Gastrocnemius medialis (tissue), 4 donors: ENCODE results near the gene CORIN. TPM values are rescaled to one million over a fixed set of nuclear protein-coding genes. Genes with fewer than 3 reads are reported as not detected.

Source experiments
- ATAC-seq, 2 donors: fragments of 150-250 bp; one replicate each; pipeline ENCODE4 v1.9.1; 2016
- DNase-seq, 2 donors: peaks; one replicate each; pipeline ENCODE4 v3.0.0-alpha.2; 2019
- H3K27ac ChIP-seq, 4 donors: fragments of 200-600 bp; sonication (generic); 1 replicate in 1 of 4; 2 replicates in 3 of 4; pipeline ENCODE4 v1.5.1; 2016 to 2018; ENCODE audit warnings: mild to moderate bottlenecking in 2 of 4, moderate library complexity in 1 of 4
- H3K27me3 ChIP-seq, 3 donors: fragments of 200-600 bp; sonication (generic) in 2 of 3; 1 replicate in 1 of 3; 2 replicates in 2 of 3; pipeline versions ENCODE4 v1.5.1 to v1.6.0; 2016 to 2019; ENCODE audit warnings: mild to moderate bottlenecking in 1 of 3, moderate library complexity in 1 of 3
- H3K36me3 ChIP-seq, 2 donors: fragments of 200-600 bp; sonication (generic) in 1 of 2; one replicate each; pipeline ENCODE4 v1.5.1; 2017 to 2018
- H3K4me1 ChIP-seq, 2 donors: fragments of 200-600 bp; sonication (generic) in 1 of 2; one replicate each; pipeline ENCODE4 v1.5.1; 2016 to 2017; ENCODE audit warnings: mild to moderate bottlenecking in 2 of 2
- H3K4me3 ChIP-seq, 4 donors: fragments of 200-600 bp; sonication (generic) in 3 of 4; 1 replicate in 1 of 4; 2 replicates in 3 of 4; pipeline ENCODE4 v1.5.1; 2016 to 2019; ENCODE audit warnings: mild to moderate bottlenecking in 2 of 4
- H3K9me3 ChIP-seq, 3 donors: fragments of 200-600 bp; sonication (generic) in 2 of 3; 1 replicate in 1 of 3; 2 replicates in 2 of 3; pipeline ENCODE4 v1.5.1; 2016 to 2019
- CTCF ChIP-seq, 5 experiments: fragments of 450-650 bp in 3 of 5; fragments of 200-600 bp in 2 of 5; sonication (generic) in 2 of 5; IDR thresholded peaks in 4 of 5; conservative IDR thresholded peaks in 1 of 5; 1 replicate in 4 of 5; 2 replicates in 1 of 5; pipeline ENCODE4 v1.5.1; 2016 to 2019; ENCODE audit warnings: antibody characterized with exemption in 5 of 5, mild to moderate bottlenecking in 3 of 5, moderate library complexity in 3 of 5
- POLR2A ChIP-seq, 2 donors: fragments of 450-650 bp; IDR thresholded peaks; one replicate each; pipeline ENCODE4 v1.6.1; 2017; ENCODE audit warnings: antibody characterized with exemption in 2 of 2, mild to moderate bottlenecking in 2 of 2, moderate library complexity in 2 of 2
- in situ Hi-C, 4 donors: fragments of 200-750 bp; cut with MboI; loops; one replicate each; pipeline versions ENCODE4 v1.15.0 to v1.8.0; 2017; ENCODE audit warnings: low sequenced_read_pairs in 4 of 4
- intact Hi-C: fragments of 100-400 bp; cut with DNase I; formaldehyde crosslinking; loops from one replicate; pipeline ENCODE4 v1.15.1; 2023; ENCODE audit warnings: low total_unique reads
- total RNA-seq, 4 donors: library from RNA; depleted of rRNA; stranded (reverse); fragments of >200 nt; gene quantifications; one replicate each; pipeline versions ENCODE4 v1.1.0 to v1.2.3, GENCODE V29; 2016

Gene CORIN
- total RNA-seq, 4 donors from 2014 or later: 0.49 to 0.70 TPM; not detected in 2

GRCh38 chr4:47858006-47858405, 20.1 kb upstream of the CORIN start:
- TF ChIP-seq POLR2A (IDR thresholded peaks at IDR 0.05) (no peak), CTCF (IDR thresholded peaks at IDR 0.05 in 4 of 5, conservative IDR thresholded peaks at IDR 0.05 in 1 of 5) (no peak)
- Histone ChIP-seq H3K9me3 (no peaks in the 10 kb centered on the region), H3K27ac (no peak overlapping the region), H3K4me1 (no peaks in the 10 kb centered on the region), H3K27me3 (no peaks in the 10 kb centered on the region), H3K36me3 (peaks cover 0 to 7% of the 10 kb centered on the region in 2 donors), H3K4me3 (no peak overlapping the region)
- no peak for DNase-seq
- in situ Hi-C loops: no loop called here
- intact Hi-C loops: no loop called here
- no peak for ATAC-seq

- DNase-seq: no peak
- no peak overlapping the region for H3K4me3 ChIP-seq
- H3K27ac ChIP-seq: no peak overlapping the region
- no peaks in the 10 kb centered on the region for H3K27me3 ChIP-seq
- intact Hi-C loops: no loop called here
- peaks cover 0 to 7% of the 10 kb centered on the region in 2 donors for H3K36me3 ChIP-seq
- TF ChIP-seq CTCF (IDR thresholded peaks at IDR 0.05 in 4 of 5, conservative IDR thresholded peaks at IDR 0.05 in 1 of 5): no peak
- TF ChIP-seq POLR2A (IDR thresholded peaks at IDR 0.05): no peak
- no peak for ATAC-seq
- no peaks in the 10 kb centered on the region for H3K9me3 ChIP-seq
- H3K4me1 ChIP-seq: no peaks in the 10 kb centered on the region
- in situ Hi-C loops: no loop called here
Measured at GRCh38 chr4:47856713-47857112, 18.8 kb upstream of the CORIN start.

- H3K27ac ChIP-seq: no peak overlapping the region
- H3K9me3 ChIP-seq: no peaks in the 10 kb centered on the region
- intact Hi-C loops: no loop called here
- in situ Hi-C loops: no loop called here
- TF ChIP-seq POLR2A (IDR thresholded peaks at IDR 0.05) (no peak), CTCF (IDR thresholded peaks at IDR 0.05 in 4 of 5, conservative IDR thresholded peaks at IDR 0.05 in 1 of 5) (no peak)
- H3K4me1 ChIP-seq: no peaks in the 10 kb centered on the region
- H3K36me3 ChIP-seq: peaks cover 0 to 16% of the 10 kb centered on the region in 2 donors
- DNase-seq (no peak), ATAC-seq (no peak)
- no peaks in the 10 kb centered on the region for H3K27me3 ChIP-seq
- no peak overlapping the region for H3K4me3 ChIP-seq
Measured at GRCh38 chr4:47855350-47855749, 17.5 kb upstream of the CORIN start.

- TF ChIP-seq CTCF (IDR thresholded peaks at IDR 0.05 in 4 of 5, conservative IDR thresholded peaks at IDR 0.05 in 1 of 5) (no peak), POLR2A (IDR thresholded peaks at IDR 0.05) (no peak)
- Histone ChIP-seq H3K27ac (no peak overlapping the region), H3K36me3 (peaks cover 0 to 28% of the 10 kb centered on the region in 2 donors), H3K4me3 (no peak overlapping the region), H3K9me3 (no peaks in the 10 kb centered on the region), H3K27me3 (no peaks in the 10 kb centered on the region), H3K4me1 (no peaks in the 10 kb centered on the region)
- ATAC-seq (no peak), DNase-seq (no peak)
- intact Hi-C loops (no loop called here), in situ Hi-C loops (no loop called here)
Measured at GRCh38 chr4:47852136-47852535, 14.3 kb upstream of the CORIN start.

- DNase-seq (no peak), ATAC-seq (no peak)
- intact Hi-C loops: no loop called here
- in situ Hi-C loops: loop anchor here in 1 of 4 donors (25.0 kb wide), 1 partner anchor 162 kb away; no protein-coding TSS in a partner anchor
- no peak for TF ChIP-seq CTCF (IDR thresholded peaks at IDR 0.05 in 4 of 5, conservative IDR thresholded peaks at IDR 0.05 in 1 of 5)
- TF ChIP-seq POLR2A (IDR thresholded peaks at IDR 0.05): no peak
- Histone ChIP-seq H3K36me3 (peaks cover 0 to 28% of the 10 kb centered on the region in 2 donors), H3K9me3 (no peaks in the 10 kb centered on the region), H3K4me3 (no peak overlapping the region), H3K27me3 (no peaks in the 10 kb centered on the region), H3K4me1 (no peaks in the 10 kb centered on the region), H3K27ac (no peak overlapping the region)
Measured at GRCh38 chr4:47849466-47849865, 11.6 kb upstream of the CORIN start.
